PFSK-1 (cell line): ENCODE data around the gene NAPA.

ENCODE experiments used
- FOXP2 ChIP-seq: optimal IDR thresholded peaks from 2 replicates; pipeline ENCODE3; 2011; ENCODE audit warnings: borderline replicate concordance, control low read depth, inconsistent platforms; ENCODE audit not compliant: insufficient read depth; ENCODE audit errors: extremely low read length, extremely low read depth
- POLR2AphosphoS5 ChIP-seq: IDR thresholded peaks from 2 replicates; pipeline ENCODE4 v1.6.1; 2012; ENCODE audit warnings: low read depth, mild to moderate bottlenecking, control low read depth, low read length, moderate library complexity
- SIN3A ChIP-seq: IDR thresholded peaks from 2 replicates; pipeline ENCODE4 v1.6.1; 2012; ENCODE audit warnings: mild to moderate bottlenecking, low read length, moderate library complexity, borderline replicate concordance; ENCODE audit not compliant: insufficient read depth
- TAF1 ChIP-seq: IDR thresholded peaks from 2 replicates; pipeline ENCODE4 v1.6.1; 2012; ENCODE audit warnings: low read length, control low read depth, borderline replicate concordance; ENCODE audit not compliant: insufficient read depth
- TF ChIP-seq, protein P1 (sequence below), 2 experiments: IDR thresholded peaks; 2 replicates each; pipeline versions ENCODE4 v1.6.1 to v1.8.0; 2011 to 2012; ENCODE audit warnings: low read depth in 2 of 2, low read length in 2 of 2, control low read depth in 1 of 2, inconsistent platforms in 1 of 2, mild to moderate bottlenecking in 1 of 2, moderate library complexity in 1 of 2; ENCODE audit not compliant: insufficient read depth in 1 of 2

NAPA gene

GRCh38 chr19:47531640-47532387 is 17.0 kb upstream of the NAPA start:
- TF ChIP-seq, protein P1, sequence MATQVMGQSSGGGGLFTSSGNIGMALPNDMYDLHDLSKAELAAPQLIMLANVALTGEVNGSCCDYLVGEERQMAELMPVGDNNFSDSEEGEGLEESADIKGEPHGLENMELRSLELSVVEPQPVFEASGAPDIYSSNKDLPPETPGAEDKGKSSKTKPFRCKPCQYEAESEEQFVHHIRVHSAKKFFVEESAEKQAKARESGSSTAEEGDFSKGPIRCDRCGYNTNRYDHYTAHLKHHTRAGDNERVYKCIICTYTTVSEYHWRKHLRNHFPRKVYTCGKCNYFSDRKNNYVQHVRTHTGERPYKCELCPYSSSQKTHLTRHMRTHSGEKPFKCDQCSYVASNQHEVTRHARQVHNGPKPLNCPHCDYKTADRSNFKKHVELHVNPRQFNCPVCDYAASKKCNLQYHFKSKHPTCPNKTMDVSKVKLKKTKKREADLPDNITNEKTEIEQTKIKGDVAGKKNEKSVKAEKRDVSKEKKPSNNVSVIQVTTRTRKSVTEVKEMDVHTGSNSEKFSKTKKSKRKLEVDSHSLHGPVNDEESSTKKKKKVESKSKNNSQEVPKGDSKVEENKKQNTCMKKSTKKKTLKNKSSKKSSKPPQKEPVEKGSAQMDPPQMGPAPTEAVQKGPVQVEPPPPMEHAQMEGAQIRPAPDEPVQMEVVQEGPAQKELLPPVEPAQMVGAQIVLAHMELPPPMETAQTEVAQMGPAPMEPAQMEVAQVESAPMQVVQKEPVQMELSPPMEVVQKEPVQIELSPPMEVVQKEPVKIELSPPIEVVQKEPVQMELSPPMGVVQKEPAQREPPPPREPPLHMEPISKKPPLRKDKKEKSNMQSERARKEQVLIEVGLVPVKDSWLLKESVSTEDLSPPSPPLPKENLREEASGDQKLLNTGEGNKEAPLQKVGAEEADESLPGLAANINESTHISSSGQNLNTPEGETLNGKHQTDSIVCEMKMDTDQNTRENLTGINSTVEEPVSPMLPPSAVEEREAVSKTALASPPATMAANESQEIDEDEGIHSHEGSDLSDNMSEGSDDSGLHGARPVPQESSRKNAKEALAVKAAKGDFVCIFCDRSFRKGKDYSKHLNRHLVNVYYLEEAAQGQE (IDR thresholded peaks at IDR 0.05; ENCODE audit: insufficient read depth in 1 of 2, low read depth in 2 of 2, low read length in 2 of 2) = no peak
- TF ChIP-seq POLR2AphosphoS5 = no peak
- TF ChIP-seq TAF1 = no peak
- TF ChIP-seq SIN3A = no peak
- TF ChIP-seq FOXP2 = no peak

DNA sequence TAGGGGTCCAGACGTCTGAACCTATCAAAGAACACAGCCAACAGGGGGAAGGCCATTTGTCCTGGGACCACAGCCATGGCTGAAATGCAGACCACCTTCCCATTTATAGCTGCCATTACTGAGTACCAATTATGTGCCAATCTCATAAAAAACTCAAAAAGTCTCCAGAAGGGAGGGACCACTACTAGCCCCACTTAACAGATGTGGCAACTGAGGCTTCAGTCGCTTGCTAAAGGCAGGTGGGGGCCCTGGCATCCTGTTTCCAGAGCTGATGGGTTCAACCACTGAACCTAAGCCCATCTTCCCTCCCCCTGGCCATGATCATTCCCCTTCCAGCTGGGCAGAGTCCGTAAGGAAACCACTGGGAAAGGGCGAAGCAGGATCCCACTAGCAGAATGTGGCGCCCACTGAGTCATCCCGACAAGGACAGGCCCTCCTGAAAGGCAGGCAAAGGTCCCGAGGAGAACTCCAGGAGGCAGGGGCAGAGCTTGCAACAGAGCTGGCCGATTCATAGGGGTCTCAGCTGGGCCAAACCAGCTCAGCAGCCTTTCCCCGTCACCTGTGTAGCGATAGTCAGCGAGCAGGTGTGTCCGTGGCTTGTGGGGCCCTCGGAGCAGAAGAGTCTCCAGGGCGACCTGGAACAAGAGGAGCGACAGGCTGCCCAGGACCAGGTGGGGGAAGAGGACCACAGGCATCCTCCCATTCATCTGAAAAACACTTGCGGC is 14.3 kb upstream of the NAPA start:
- TF ChIP-seq, protein P1 (IDR thresholded peaks at IDR 0.05; ENCODE audit: insufficient read depth in 1 of 2, low read depth in 2 of 2, low read length in 2 of 2) = no peak
- TF ChIP-seq POLR2AphosphoS5 (no peak), TAF1 (no peak), SIN3A (no peak), FOXP2 (no peak)

DNA sequence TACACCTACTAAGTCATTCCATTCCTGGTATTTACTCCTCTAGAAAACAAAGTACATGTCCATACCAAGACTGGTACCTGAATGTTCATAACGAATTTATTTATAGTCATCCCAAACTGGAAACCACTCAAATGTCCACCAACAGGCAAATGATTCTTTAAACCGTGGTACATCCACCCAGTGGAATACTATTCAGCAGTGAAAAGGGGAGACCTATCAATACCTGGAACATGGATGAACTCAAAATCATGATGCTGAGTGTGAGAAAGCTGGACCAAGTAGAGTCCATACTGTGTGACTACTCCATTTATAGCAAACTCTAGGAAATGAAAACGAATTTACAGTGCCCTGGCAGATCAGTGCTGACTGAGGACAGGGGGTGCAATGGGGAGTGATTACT is 11.9 kb upstream of the NAPA start:
- TF ChIP-seq SIN3A (no peak), TAF1 (no peak), FOXP2 (no peak), POLR2AphosphoS5 (no peak)
- TF ChIP-seq, protein P1 (IDR thresholded peaks at IDR 0.05; ENCODE audit: insufficient read depth in 1 of 2, low read depth in 2 of 2, low read length in 2 of 2) = no peak

DNA sequence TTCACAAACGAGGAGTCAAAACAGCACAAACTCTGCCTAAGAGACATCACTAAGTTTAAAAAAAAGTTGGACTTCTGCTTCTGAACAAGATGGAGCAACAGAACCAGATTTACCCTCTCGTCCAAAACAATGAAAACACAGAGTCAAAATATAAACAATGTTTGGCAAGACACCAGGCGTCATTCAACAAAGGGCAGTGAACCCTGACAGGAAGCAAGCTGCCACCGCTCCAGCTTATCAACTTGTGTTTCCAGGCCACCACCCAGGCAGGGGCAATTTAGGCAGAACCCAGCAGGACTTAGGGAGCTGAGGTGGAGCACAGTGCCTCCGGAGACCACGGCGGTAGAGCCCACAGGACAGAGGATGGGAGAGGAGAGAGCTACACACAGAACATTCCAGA is 8.6 kb upstream of the NAPA start:
- TF ChIP-seq, protein P1 (IDR thresholded peaks at IDR 0.05; ENCODE audit: insufficient read depth in 1 of 2, low read depth in 2 of 2, low read length in 2 of 2) = no peak
- TF ChIP-seq SIN3A (no peak), POLR2AphosphoS5 (no peak), FOXP2 (peak; percentile 34)
